Gastroesophageal sphincter (tissue), 4 donors: Measurements from ENCODE around the gene MEX3A. TPM values are rescaled to one million over a fixed set of nuclear protein-coding genes. Genes with fewer than 3 reads are reported as not detected.
"Not testable (repeated sequence)": the region's sequence is repeated elsewhere in the genome, so short reads cannot be mapped to it uniquely, and the experiment has no call there.

Experiments used
- ATAC-seq: fragments of 150-250 bp; one replicate; pipeline ENCODE4 v1.9.1; 2016; ENCODE audit warnings: mild to moderate bottlenecking, moderate library complexity
- H3K27ac ChIP-seq, 4 donors: fragments of 200-600 bp; sonication (generic) in 3 of 4; 1 replicate in 3 of 4; 2 replicates in 1 of 4; pipeline ENCODE4 v1.5.1; 2016 to 2019
- H3K27me3 ChIP-seq: fragments of 200-600 bp; sonication (generic); one replicate; pipeline ENCODE4 v1.5.1; 2019
- H3K36me3 ChIP-seq, 2 donors: fragments of 200-600 bp; sonication (generic); one replicate each; pipeline ENCODE4 v1.5.1; 2019; ENCODE audit warnings: control low read depth in 1 of 2
- H3K4me1 ChIP-seq, 3 donors: fragments of 200-600 bp; sonication (generic); 1 replicate in 2 of 3; 2 replicates in 1 of 3; pipeline ENCODE4 v1.5.1; 2016 to 2019; ENCODE audit warnings: control low read depth in 2 of 3
- H3K4me3 ChIP-seq, 2 donors: fragments of 200-600 bp; sonication (generic); one replicate each; pipeline ENCODE4 v1.5.1; 2019; ENCODE audit warnings: mild to moderate bottlenecking in 1 of 2, moderate library complexity in 1 of 2
- H3K9me3 ChIP-seq, 3 donors: fragments of 200-600 bp; sonication (generic); one replicate each; pipeline ENCODE4 v1.5.1; 2017 to 2019; ENCODE audit warnings: control low read depth in 2 of 3
- EP300 ChIP-seq: sonication (generic); formaldehyde crosslinking; IDR thresholded peaks from one replicate; pipeline ENCODE4 v1.6.1; 2017; ENCODE audit warnings: antibody characterized with exemption, mild to moderate bottlenecking
- POLR2A ChIP-seq, 2 donors: fragments of 450-650 bp; IDR thresholded peaks; one replicate each; pipeline ENCODE4 v1.6.1; 2017; ENCODE audit warnings: antibody characterized with exemption in 2 of 2, mild to moderate bottlenecking in 2 of 2, moderate library complexity in 1 of 2
- POLR2AphosphoS5 ChIP-seq: sonication (generic); formaldehyde crosslinking; IDR thresholded peaks from one replicate; pipeline ENCODE4 v1.6.1; 2017; ENCODE audit warnings: antibody characterized with exemption
- WGBS, 2 donors: methylation state at CpG; one replicate each; pipeline ENCODE4 v1.1.5; 2018; ENCODE audit warnings: low coverage in 1 of 2; 5-methylcytosine and 5-hydroxymethylcytosine counted together
- total RNA-seq, 4 donors: library from RNA; depleted of rRNA; stranded (reverse); fragments of >200 nt; gene quantifications; one replicate each; pipeline ENCODE4 v1.1.0, GENCODE V29; 2016
- TF ChIP-seq, protein P1 (sequence below), 4 experiments: fragments of 200-600 bp in 2 of 4; fragments of 450-650 bp in 2 of 4; sonication (generic) in 1 of 4; IDR thresholded peaks; one replicate each; pipeline ENCODE4 v1.5.1; 2017 to 2019; ENCODE audit warnings: antibody characterized with exemption in 4 of 4, mild to moderate bottlenecking in 2 of 4, moderate library complexity in 2 of 4

MEX3A gene
- total RNA-seq, 4 donors from 2014 or later, result under 0.01 to 0.78 (median 0.52) TPM

DNA sequence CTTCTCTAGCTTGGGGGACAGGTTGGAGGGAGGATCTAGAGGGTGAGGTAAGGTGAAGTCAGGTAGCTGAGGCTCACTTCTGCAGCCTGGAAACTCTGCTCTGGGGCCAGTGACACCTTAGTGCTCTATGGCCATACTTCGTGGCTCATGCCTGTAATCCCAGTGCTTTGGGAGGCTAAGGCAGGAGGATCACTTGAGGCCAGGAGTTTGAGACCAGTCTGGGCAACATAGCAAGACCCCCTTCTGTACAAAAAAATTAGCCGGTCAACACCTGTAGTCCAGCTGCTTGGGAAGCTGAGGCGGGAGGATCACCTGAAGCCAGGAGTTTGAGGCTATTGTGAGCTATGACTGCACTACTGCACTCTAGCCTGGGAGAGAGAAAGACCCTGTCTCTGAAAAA, 38.1 kb upstream of the MEX3A start:
- H3K4me1 ChIP-seq, result peaks cover 17 to 90% (median 59%) of the 10 kb centered on the region in 3 donors
- WGBS, 2 donors, result 32 to 67% methylated on average over 1 to 3 of the region's 3 CpGs
- H3K4me3 ChIP-seq, result peak overlapping the region in 1 of 2 donors; percentile 93
- H3K36me3 ChIP-seq, result peaks cover 0 to 5% of the 10 kb centered on the region in 2 donors
- no peaks in the 10 kb centered on the region for H3K9me3 ChIP-seq
- peak overlapping the region; percentile 94 to 100 (median 100) for H3K27ac ChIP-seq
- TF ChIP-seq POLR2A (IDR thresholded peaks at IDR 0.05) (no peak), EP300 (no peak), POLR2AphosphoS5 (no peak)
- TF ChIP-seq, protein P1, sequence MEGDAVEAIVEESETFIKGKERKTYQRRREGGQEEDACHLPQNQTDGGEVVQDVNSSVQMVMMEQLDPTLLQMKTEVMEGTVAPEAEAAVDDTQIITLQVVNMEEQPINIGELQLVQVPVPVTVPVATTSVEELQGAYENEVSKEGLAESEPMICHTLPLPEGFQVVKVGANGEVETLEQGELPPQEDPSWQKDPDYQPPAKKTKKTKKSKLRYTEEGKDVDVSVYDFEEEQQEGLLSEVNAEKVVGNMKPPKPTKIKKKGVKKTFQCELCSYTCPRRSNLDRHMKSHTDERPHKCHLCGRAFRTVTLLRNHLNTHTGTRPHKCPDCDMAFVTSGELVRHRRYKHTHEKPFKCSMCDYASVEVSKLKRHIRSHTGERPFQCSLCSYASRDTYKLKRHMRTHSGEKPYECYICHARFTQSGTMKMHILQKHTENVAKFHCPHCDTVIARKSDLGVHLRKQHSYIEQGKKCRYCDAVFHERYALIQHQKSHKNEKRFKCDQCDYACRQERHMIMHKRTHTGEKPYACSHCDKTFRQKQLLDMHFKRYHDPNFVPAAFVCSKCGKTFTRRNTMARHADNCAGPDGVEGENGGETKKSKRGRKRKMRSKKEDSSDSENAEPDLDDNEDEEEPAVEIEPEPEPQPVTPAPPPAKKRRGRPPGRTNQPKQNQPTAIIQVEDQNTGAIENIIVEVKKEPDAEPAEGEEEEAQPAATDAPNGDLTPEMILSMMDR (IDR thresholded peaks at IDR 0.05), result no peak
- no peaks in the 10 kb centered on the region for H3K27me3 ChIP-seq
- ATAC-seq, result no peak

DNA sequence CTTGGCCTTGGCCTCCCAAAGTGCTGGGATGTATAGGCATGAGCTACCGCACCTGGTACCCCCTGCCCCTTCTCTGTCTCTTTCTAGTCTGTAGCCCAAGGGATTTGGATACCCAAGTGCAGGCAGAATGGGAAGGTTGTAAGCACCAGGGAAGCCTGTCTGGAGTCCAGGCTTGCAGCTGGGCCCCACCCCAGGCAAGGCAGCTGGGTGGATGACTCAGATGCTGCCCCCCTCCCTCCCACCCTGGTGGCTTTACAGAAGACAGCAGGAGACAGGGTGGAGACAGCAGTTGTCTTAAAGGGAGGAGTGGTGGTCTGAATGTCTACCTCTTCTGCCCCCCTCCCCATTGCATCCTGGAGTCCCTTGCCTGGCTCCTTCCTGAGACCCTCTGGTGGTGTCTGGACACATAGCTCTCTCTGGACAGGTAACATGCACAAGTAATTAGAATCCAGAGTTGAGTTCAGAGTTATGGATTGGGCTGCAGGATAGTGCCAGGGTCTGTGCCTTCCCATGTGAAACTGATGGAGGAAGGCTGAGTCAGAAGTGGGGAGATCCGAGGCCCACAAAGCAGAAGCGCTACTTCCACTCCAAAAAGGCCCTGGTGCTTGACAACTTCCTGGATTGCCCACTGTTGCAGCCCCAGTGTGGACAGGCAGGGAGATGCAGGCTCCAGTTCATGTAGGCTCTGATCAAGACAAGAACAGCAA, 37.4 kb upstream of the MEX3A start:
- Histone ChIP-seq H3K4me1 (peaks cover 13 to 84% (median 53%) of the 10 kb centered on the region in 3 donors), H3K9me3 (no peaks in the 10 kb centered on the region), H3K36me3 (peaks cover 0 to 5% of the 10 kb centered on the region in 2 donors), H3K4me3 (peak overlapping the region; percentile 0 to 93), H3K27ac (peak overlapping the region; percentile 94 to 100 (median 100)), H3K27me3 (no peaks in the 10 kb centered on the region)
- TF ChIP-seq EP300, result no peak
- TF ChIP-seq POLR2A (IDR thresholded peaks at IDR 0.05), result no peak
- TF ChIP-seq POLR2AphosphoS5, result peak; percentile 52
- TF ChIP-seq, protein P1 (IDR thresholded peaks at IDR 0.05), result peak in 1 of 4 experiments; percentile 16
- WGBS, 2 donors, result 0% methylated on average over 1 of the region's 3 CpGs; no CpG with 5 or more reads in 1 of the 2 donors
- ATAC-seq, result peak; percentile 26

DNA sequence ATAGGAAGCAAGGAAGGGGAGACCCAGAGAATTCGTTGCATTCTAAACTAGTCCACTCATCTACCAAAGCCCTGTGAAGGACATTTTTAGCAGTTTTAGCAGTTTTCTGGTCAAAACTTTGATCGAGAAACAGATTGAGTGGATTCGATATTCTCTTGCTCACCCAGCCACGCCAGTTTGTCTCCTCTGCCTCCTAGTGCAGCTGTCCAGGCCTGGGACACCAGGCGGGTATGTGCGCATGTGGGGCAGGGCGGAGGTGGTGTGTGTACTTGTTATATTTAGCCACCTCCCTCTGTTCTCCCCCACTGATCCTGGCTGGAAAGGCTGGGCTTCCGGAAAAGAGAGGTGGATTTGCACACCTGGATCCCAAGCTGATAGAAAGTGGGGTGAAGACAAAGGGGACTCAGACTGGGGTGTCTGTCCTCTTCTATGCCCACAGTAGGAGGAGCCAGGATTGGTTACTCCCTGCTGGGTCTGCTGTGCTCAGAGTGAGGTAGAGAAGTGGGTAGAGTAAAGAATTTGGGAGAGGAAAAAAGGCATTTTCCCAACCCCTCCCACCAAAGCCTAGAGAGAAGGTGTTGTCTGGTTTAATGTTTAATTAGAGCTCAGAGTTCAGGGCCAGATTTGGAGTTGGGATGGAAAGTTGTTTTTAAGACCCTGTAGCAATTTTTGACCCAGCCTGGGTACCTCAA, 36.1 kb upstream of the MEX3A start:
- peak overlapping the region; percentile 90 to 93 for H3K4me3 ChIP-seq
- 0 to 7% methylated on average over 1 to 7 of the region's 8 CpGs for WGBS, 2 donors
- H3K27me3 ChIP-seq, result no peaks in the 10 kb centered on the region
- peaks cover 7 to 81% (median 54%) of the 10 kb centered on the region in 3 donors for H3K4me1 ChIP-seq
- H3K9me3 ChIP-seq, result no peaks in the 10 kb centered on the region
- H3K27ac ChIP-seq, result peak overlapping the region; percentile 94 to 100 (median 100)
- TF ChIP-seq EP300, result no peak
- peak; percentile 84 for TF ChIP-seq POLR2AphosphoS5
- peak; percentile 42 to 57 for TF ChIP-seq POLR2A (IDR thresholded peaks at IDR 0.05)
- TF ChIP-seq, protein P1 (IDR thresholded peaks at IDR 0.05), result no peak
- ATAC-seq, result no peak
- H3K36me3 ChIP-seq, result peaks cover 0 to 5% of the 10 kb centered on the region in 2 donors

DNA sequence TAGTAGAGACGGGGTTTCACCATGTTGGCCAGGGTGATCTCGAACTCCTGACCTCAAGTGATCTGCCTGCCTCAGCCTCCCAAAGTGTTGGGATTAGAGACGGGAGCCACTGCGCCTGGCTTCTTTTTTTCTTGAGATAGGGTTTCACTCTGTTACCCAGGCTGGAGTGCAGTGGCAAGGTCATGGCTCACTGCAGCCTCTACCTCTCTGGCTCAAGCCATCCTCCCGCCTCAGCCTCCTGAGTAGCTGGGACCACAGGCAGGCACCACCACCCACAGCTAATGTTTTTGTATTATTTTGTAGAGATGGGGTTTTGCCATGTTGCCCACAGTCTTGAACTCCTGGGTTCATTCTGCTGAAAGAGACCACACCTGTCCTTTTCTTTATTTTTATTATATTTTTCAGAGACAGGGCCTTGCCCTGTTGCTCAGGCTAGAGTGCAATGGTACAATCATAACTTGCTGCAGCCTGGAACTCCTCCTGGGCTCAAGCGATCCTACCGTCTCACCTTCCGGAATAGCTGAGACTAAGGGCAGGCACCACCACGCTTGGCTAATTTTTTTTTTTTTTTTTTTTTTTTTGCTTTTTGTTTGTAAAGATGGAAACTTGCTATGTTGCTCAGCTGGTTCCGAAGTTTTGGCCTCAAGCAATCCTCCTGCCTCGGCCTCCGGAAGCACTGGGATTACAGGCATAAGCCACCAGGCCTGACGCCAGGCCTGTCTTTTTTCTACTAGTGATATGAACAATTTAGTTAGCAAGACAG, 35.3 kb upstream of the MEX3A start:
- no peak for ATAC-seq
- no peaks in the 10 kb centered on the region for H3K27me3 ChIP-seq
- TF ChIP-seq POLR2A (IDR thresholded peaks at IDR 0.05) (no peak), EP300 (no peak), POLR2AphosphoS5 (no peak)
- TF ChIP-seq, protein P1 (IDR thresholded peaks at IDR 0.05), result no peak
- H3K4me1 ChIP-seq, result peaks cover 7 to 81% (median 57%) of the 10 kb centered on the region in 3 donors
- H3K36me3 ChIP-seq, result peaks cover 0 to 5% of the 10 kb centered on the region in 2 donors
- 2 to 13% methylated on average over 6 of the region's 13 CpGs for WGBS, 2 donors
- peak overlapping the region; percentile 94 to 100 (median 100) for H3K27ac ChIP-seq
- peak overlapping the region; percentile 90 to 93 for H3K4me3 ChIP-seq
- H3K9me3 ChIP-seq, result no peaks in the 10 kb centered on the region

- H3K9me3 ChIP-seq, H3K36me3 ChIP-seq, ATAC-seq, H3K27me3 ChIP-seq: not testable (repeated sequence)
- H3K4me1 ChIP-seq, result peaks cover 7 to 81% (median 52%) of the 10 kb centered on the region in 3 donors
- H3K27ac ChIP-seq, result peak overlapping the region; percentile 94 to 100 (median 100)
- 20% methylated on average over 1 of the region's 5 CpGs; no CpG with 5 or more reads in 1 of the 2 donors for WGBS, 2 donors
- peak overlapping the region; percentile 90 to 93 for H3K4me3 ChIP-seq
These were observed 34.5 kb upstream of the MEX3A start for GRCh38 chr1:156116731-156117130.
